Testis (tissue), 2 donors: Measurements from ENCODE around the gene MAGI2.

ENCODE experiments used
- CTCF ChIP-seq, 3 experiments: fragments of 450-650 bp in 2 of 3; fragments of 200-600 bp in 1 of 3; sonication (generic) in 1 of 3; IDR thresholded peaks; one replicate each; pipeline ENCODE4 v1.5.1; 2016 to 2019; ENCODE audit warnings: antibody characterized with exemption in 3 of 3, mild to moderate bottlenecking in 2 of 3, moderate library complexity in 1 of 3
- POLR2A ChIP-seq: fragments of 450-650 bp; IDR thresholded peaks from one replicate; pipeline ENCODE4 v1.6.1; 2017; ENCODE audit warnings: antibody characterized with exemption, mild to moderate bottlenecking, moderate library complexity

- TF ChIP-seq POLR2A (no peak), CTCF (IDR thresholded peaks at IDR 0.05) (no peak)
These were observed 1302.2 kb downstream of the MAGI2 start for GRCh38 chr7:78151229-78151628.
